HuH-7.5 (cell line): ENCODE measurements around the gene MTCH1.
"Not testable (repeated sequence)": the region's sequence is repeated elsewhere in the genome, so short reads cannot be mapped to it uniquely, and the experiment has no call there.

Source experiments
- DNase-seq: peaks from one replicate; pipeline ENCODE4 v3.0.0; 2011; ENCODE audit warnings: low spot score

The MTCH1 gene

GRCh38 chr6:36954262-36954931 lies 31.6 kb downstream of the MTCH1 start, which contains the start of gene PI16:
Gene PI16, plus strand, starts transcription at chr6:36954738. Its CDS starts 23 bp downstream, at chr6:36954761.
- no peak for DNase-seq

- no peak for DNase-seq
Observed at GRCh38 chr6:36953931-36954261, 32.1 kb downstream of the MTCH1 start.

GRCh38 chr6:36949636-36950035 lies 36.4 kb downstream of the MTCH1 start:
- no peak for DNase-seq

- DNase-seq: not testable (repeated sequence)
Observed at GRCh38 chr6:36949076-36949475, 36.9 kb downstream of the MTCH1 start.

GRCh38 chr6:36947570-36948351 lies 38.2 kb downstream of the MTCH1 start:
- no peak for DNase-seq

GRCh38 chr6:36946526-36946925 lies 39.5 kb downstream of the MTCH1 start:
- no peak for DNase-seq

GRCh38 chr6:36945301-36945700 lies 40.7 kb downstream of the MTCH1 start:
- no peak for DNase-seq

- no peak for DNase-seq
Observed at GRCh38 chr6:36944650-36945049, 41.3 kb downstream of the MTCH1 start.

GRCh38 chr6:36942329-36942728 lies 43.7 kb downstream of the MTCH1 start:
- not testable (repeated sequence) for DNase-seq

- DNase-seq: not testable (repeated sequence)
Observed at GRCh38 chr6:36941561-36941960, 44.4 kb downstream of the MTCH1 start.

- no peak for DNase-seq
Observed at GRCh38 chr6:36940027-36940426, 46.0 kb downstream of the MTCH1 start.

- DNase-seq: not testable (repeated sequence)
Observed at GRCh38 chr6:36939005-36939404, 47.0 kb downstream of the MTCH1 start.

- no peak for DNase-seq
Observed at GRCh38 chr6:36938536-36938935, 47.5 kb downstream of the MTCH1 start.

GRCh38 chr6:36937896-36938295 lies 48.1 kb downstream of the MTCH1 start:
- DNase-seq: no peak

- DNase-seq: no peak
Observed at GRCh38 chr6:36936824-36937223, 49.2 kb downstream of the MTCH1 start.

- no peak for DNase-seq
Observed at GRCh38 chr6:36934901-36935300, 51.1 kb downstream of the MTCH1 start.

- DNase-seq: no peak
Observed at GRCh38 chr6:36933519-36933918, 52.5 kb downstream of the MTCH1 start.

GRCh38 chr6:36933102-36933501 lies 52.9 kb downstream of the MTCH1 start:
- no peak for DNase-seq

GRCh38 chr6:36930483-36930882 lies 55.5 kb downstream of the MTCH1 start:
- no peak for DNase-seq

GRCh38 chr6:36929607-36930006 lies 56.4 kb downstream of the MTCH1 start:
- no peak for DNase-seq

- no peak for DNase-seq
Observed at GRCh38 chr6:36929152-36929551, 56.8 kb downstream of the MTCH1 start.

- DNase-seq: no peak
Observed at GRCh38 chr6:36928547-36928918, 57.5 kb downstream of the MTCH1 start.

GRCh38 chr6:36927691-36928546 lies 58.1 kb downstream of the MTCH1 start:
- DNase-seq: no peak
